ENCODE measurements around the gene KCNG4.

The KCNG4 gene, protein sequence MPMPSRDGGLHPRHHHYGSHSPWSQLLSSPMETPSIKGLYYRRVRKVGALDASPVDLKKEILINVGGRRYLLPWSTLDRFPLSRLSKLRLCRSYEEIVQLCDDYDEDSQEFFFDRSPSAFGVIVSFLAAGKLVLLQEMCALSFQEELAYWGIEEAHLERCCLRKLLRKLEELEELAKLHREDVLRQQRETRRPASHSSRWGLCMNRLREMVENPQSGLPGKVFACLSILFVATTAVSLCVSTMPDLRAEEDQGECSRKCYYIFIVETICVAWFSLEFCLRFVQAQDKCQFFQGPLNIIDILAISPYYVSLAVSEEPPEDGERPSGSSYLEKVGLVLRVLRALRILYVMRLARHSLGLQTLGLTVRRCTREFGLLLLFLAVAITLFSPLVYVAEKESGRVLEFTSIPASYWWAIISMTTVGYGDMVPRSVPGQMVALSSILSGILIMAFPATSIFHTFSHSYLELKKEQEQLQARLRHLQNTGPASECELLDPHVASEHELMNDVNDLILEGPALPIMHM

DNA sequence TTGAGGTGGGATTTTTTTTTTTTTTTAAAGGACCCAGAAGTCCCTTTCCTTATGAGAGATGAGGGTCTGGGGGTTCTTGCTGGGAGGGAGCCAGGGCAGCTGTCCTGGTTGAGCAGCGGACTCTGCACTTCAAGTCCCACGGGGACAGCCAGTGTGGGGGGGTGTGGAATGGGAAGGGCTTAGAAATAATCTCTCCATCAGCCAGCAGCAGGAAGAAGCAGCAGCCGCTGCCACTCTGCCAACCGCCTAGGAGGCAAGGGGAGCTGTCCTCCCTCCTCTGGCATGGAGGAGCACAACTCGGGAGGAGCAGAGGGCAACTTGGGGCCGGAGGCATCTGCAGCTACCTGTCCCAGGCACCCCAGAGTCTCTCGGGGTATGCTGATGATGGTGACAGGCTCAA is at the start of gene KCNG4:
TSS of gene KCNG4 (minus strand) at position 104 of the 400 bp plus-strand sequence. CDS start 2,527 bp downstream, outside the sequence.
- in situ Hi-C loops (cut with MboI; ENCODE audit: low sequenced_read_pairs) = no loop called here

- in situ Hi-C loops (cut with MboI; ENCODE audit: low sequenced_read_pairs) = loop anchor here (10.0 kb wide), 1 partner anchor 196 kb away; no protein-coding TSS in a partner anchor
Observed at GRCh38 chr16:84288902-84289301, 49.1 kb upstream of the KCNG4 start.

GRCh38 chr16:84286578-84287240 is 46.9 kb upstream of the KCNG4 start:
- in situ Hi-C loops (cut with MboI; ENCODE audit: low sequenced_read_pairs) = loop anchor here (10.0 kb wide), 1 partner anchor 198 kb away; no protein-coding TSS in a partner anchor

DNA sequence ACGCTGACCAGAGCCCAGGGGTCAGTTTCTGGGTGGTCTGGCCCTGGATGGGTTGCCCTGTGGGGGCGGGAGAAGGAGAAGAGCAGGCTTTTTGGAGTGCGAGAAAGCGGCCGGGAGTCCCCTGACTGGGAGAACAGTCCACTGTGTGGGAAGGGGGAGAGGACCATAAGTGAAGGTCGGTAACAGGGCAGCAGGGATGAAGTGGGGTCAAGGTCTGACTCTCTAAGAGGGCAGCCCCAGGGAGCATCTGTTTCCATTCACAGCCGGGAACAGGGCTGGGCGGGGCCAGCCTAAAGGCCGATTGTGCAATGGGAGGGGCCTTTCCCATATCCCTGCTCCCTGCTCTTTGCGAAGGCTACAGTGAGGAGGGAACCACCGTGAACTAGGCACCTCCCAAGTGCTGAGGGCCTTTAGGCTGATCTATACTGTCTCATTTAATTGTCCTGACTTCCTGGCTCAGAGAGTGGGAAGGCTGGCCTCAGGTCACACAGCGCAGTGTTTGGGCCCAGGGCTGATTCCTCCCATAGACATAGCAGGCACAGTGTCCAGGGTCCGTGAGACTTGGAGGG is 44.4 kb upstream of the KCNG4 start:
- in situ Hi-C loops (cut with MboI; ENCODE audit: low sequenced_read_pairs) = loop anchor here (10.0 kb wide), 1 partner anchor 201 kb away; no protein-coding TSS in a partner anchor

DNA sequence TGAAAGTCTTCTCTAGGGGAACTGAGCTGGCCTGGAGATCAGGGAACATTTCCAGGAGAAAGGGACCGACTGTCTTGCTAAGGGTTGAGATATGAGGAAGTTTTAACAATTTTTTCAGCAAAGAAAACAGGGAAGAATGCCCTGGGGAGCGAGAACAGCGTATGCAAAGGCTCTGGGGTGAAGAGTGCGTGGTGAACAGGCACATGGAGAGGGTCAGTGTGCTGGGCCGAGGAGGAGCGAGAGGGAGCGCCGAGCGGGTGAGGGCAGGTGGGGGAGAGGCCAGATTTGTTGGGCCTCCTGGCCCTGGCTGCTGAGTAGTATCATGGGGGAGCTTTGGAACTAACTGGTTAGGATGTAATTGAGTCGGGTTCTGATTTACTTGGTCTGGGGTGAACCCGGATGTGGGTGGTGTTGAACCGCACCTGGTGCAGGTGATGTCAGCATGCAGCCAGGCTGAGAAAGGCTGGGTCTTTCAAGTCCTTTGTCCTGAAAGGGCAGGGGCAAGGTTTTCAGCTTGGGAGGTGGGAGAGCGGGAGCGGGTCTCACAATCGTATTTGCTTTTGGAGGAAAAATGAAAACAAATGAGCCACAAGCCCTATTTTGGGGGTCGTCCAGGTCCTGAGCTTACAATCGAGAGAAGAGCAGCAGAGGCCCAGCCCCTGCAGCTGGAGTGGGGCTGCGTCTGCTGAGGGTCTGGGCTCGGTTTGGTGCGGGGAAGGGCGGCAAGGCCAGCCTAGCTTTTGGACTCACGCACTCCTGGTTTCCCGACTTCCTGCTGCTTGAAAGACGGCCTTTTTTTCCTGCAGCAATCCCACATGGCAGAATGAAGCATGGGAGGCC is 43.7 kb upstream of the KCNG4 start:
- in situ Hi-C loops (cut with MboI; ENCODE audit: low sequenced_read_pairs) = loop anchor here (10.0 kb wide), 1 partner anchor 201 kb away; no protein-coding TSS in a partner anchor

DNA sequence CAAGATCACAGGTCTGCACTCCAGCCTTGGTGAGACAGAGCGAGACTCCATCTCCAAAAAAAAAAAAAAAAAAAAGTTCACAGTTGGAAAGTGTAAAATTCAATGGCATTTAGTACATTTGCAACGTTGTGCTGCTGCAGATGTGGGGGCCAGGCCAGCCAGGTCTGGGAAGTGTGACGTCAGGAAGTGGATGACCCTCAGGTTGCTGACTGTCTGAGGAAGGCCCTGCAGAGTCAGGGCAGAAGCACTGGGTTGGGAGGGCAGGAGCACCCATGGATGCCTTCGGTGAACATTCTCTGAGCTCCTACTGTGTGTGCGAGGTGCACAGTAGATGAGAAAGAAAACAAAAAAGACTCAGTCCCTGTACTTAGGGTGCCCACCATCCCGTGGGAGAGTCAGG is 42.7 kb upstream of the KCNG4 start:
- in situ Hi-C loops (cut with MboI; ENCODE audit: low sequenced_read_pairs) = loop anchor here (10.0 kb wide), 1 partner anchor 202 kb away; no protein-coding TSS in a partner anchor

- in situ Hi-C loops (cut with MboI; ENCODE audit: low sequenced_read_pairs) = loop anchor here (10.0 kb wide), 1 partner anchor 204 kb away; no protein-coding TSS in a partner anchor
Observed at GRCh38 chr16:84281074-84281473, 41.3 kb upstream of the KCNG4 start.

GRCh38 chr16:84279881-84280280 is 40.1 kb upstream of the KCNG4 start:
- in situ Hi-C loops (cut with MboI; ENCODE audit: low sequenced_read_pairs) = loop anchor here (10.0 kb wide), 1 partner anchor 205 kb away; no protein-coding TSS in a partner anchor

GRCh38 chr16:84278968-84279367 is 39.2 kb upstream of the KCNG4 start:
- in situ Hi-C loops (cut with MboI; ENCODE audit: low sequenced_read_pairs) = no loop called here

DNA sequence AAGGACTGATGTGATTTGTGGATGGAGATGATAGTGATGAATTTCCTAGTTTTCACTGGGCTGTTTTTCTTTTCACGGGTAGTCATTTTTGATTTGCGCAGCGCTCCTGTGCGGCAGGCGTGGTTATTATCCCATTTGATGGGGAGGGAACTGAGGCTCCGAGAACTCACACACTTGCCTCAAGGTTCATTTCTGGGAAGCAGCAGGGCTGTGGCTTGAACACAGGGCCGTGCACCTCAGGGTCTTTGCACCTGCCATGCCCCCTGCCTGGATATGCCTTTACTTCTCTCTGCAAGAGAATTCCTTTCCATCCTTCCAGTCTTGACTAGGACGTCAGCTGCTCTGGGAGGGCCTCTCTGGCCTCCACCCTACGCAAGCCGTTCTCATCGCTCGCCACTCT is 38.5 kb upstream of the KCNG4 start:
- in situ Hi-C loops (cut with MboI; ENCODE audit: low sequenced_read_pairs) = no loop called here

- in situ Hi-C loops (cut with MboI; ENCODE audit: low sequenced_read_pairs) = no loop called here
Observed at GRCh38 chr16:84277244-84277823, 37.5 kb upstream of the KCNG4 start.

- in situ Hi-C loops (cut with MboI; ENCODE audit: low sequenced_read_pairs) = no loop called here
Observed at GRCh38 chr16:84275585-84276151, 35.9 kb upstream of the KCNG4 start.

DNA sequence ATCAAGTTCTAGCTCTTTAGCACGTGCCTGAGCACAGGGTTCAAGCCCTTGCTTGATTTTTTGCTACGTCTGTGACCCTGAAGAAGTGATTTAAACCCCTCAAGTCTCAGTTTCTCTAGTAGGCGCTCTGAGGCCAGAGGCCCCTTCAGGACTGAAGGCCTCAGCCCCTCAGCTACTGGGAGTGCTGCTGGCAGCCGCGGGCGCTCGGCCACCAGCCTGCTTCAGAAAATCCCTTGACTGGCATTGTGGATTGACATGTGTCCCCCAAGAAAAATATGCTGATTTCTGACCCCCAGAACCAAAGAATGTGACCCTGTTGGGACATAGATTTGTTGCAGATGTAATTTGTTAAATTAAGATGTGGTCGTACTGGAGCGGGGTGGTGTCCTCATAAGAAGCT is 34.7 kb upstream of the KCNG4 start:
- in situ Hi-C loops (cut with MboI; ENCODE audit: low sequenced_read_pairs) = no loop called here

DNA sequence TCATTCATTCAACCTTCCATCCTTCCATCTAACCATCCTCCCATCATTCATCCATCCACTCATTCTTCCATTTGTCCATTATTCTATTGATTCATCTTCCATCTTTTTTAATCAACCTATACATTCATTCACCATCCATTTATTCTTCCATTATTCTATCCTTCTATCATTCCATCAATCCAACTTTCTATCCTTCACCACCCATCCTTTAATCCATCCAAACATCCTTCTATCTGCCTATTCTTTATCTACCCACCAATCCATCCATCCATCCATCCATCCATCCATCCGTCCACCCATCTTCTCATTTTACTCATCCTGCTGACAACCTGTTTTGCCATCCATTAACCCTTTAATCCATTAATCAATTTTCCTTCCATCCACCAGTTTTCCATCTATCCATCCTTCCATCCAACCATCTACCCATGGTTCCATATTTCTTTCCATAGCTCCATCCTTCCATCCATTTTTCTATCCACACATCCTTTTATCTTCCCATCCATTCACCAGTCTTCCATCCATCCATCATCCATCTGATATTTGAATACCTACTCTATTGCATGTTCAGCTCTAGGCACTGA is 33.0 kb upstream of the KCNG4 start:
- in situ Hi-C loops (cut with MboI; ENCODE audit: low sequenced_read_pairs) = no loop called here

DNA sequence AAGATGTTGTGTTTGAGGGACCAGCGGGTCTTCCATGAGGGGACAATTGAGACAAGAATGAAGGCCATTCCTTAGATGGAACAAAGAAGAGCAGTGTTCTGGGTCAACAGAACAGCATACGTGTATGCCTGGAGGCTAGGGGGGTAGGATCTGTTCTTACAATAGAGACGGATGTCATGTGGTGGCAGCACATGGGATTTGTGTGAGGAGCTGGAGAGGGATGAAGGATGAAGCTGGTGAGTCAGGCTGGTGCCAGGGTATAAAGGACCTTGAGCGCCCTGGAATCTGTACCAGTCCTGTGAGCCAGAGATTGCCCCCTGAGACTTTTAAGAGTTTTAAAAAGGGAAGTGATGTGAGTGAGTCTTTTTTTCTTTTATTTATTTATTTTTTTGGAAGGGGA is 32.1 kb upstream of the KCNG4 start:
- in situ Hi-C loops (cut with MboI; ENCODE audit: low sequenced_read_pairs) = no loop called here

- in situ Hi-C loops (cut with MboI; ENCODE audit: low sequenced_read_pairs) = no loop called here
Observed at GRCh38 chr16:84271037-84271436, 31.2 kb upstream of the KCNG4 start.

- in situ Hi-C loops (cut with MboI; ENCODE audit: low sequenced_read_pairs) = no loop called here
Observed at GRCh38 chr16:84270531-84270930, 30.7 kb upstream of the KCNG4 start.

DNA sequence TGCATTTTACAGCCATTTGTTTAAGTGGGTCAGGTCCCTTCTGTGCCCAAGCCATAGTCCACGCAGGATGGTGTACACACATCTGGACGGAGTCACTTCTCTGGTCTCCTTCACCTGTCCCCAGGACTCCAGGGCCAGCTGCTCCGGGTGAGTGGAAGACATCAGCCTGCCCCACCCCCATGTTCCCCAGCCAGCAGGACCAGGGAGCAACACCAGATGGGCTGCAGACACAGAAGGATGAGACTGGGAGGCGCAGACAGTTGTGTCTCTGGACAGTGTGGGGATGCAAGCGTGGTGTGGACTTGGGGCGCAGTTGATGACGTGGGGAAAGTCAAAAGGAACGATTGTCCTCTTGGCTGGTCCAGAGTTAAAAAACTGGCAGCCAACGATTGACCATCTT is 30.3 kb upstream of the KCNG4 start:
- in situ Hi-C loops (cut with MboI; ENCODE audit: low sequenced_read_pairs) = no loop called here

GRCh38 chr16:84268291-84269040 is 28.7 kb upstream of the KCNG4 start:
- in situ Hi-C loops (cut with MboI; ENCODE audit: low sequenced_read_pairs) = no loop called here
